Ovary (tissue), 3 donors: ENCODE data around the gene ERC1.

Source experiments
- CTCF ChIP-seq, 3 donors: fragments of 450-650 bp in 2 of 3; fragments of 200-600 bp in 1 of 3; IDR thresholded peaks; one replicate each; pipeline versions ENCODE4 v1.5.1 to v1.8.0; 2016 to 2022; ENCODE audit warnings: antibody characterized with exemption in 3 of 3, mild to moderate bottlenecking in 1 of 3
- EP300 ChIP-seq: sonication (generic); formaldehyde crosslinking; IDR thresholded peaks from one replicate; pipeline ENCODE4 v1.6.1; 2017; ENCODE audit warnings: antibody characterized with exemption
- donor health status: DM: no; HTN: no; CAD: no.

GRCh38 chr12:1351926-1352325, 360.9 kb downstream of the ERC1 start:
- TF ChIP-seq CTCF (IDR thresholded peaks at IDR 0.05) (no peak), EP300 (no peak)
